ENCODE measurements around the gene APEX1.

- TF ChIP-seq CTCF (IDR thresholded peaks at IDR 0.05; ENCODE audit: insufficient read depth, low read length), result no peak
- TF ChIP-seq POLR2AphosphoS5 (IDR thresholded peaks at IDR 0.05; ENCODE audit: low read depth), result no peak
- no peak for TF ChIP-seq GABPA (IDR thresholded peaks at IDR 0.05; ENCODE audit: low read depth)
- no peak for TF ChIP-seq REST (IDR thresholded peaks at IDR 0.05; ENCODE audit: insufficient replicate concordance, low read depth)
Observed at GRCh38 chr14:20416223-20416622, 38.8 kb upstream of the APEX1 start.

Measured in HL-60 (cell line).